Testis (tissue), 3 donors: ENCODE measurements around the gene SLC38A10. TPM values are rescaled to one million over a fixed set of nuclear protein-coding genes. Genes with fewer than 3 reads are reported as not detected.

ENCODE experiments used
- DNase-seq: peaks from one replicate; pipeline ENCODE4 v3.0.0-alpha.2; 2019
- H3K27ac ChIP-seq, 2 donors: fragments of 200-600 bp; sonication (generic); one replicate each; pipeline ENCODE4 v1.5.1; 2019
- H3K27me3 ChIP-seq: fragments of 200-600 bp; sonication (generic); one replicate; pipeline ENCODE4 v1.5.1; 2019
- H3K36me3 ChIP-seq: fragments of 200-600 bp; sonication (generic); one replicate; pipeline ENCODE4 v1.5.1; 2017; ENCODE audit warnings: low read depth; ENCODE audit errors: missing control alignments
- H3K4me1 ChIP-seq: fragments of 200-600 bp; sonication (generic); one replicate; pipeline ENCODE4 v1.5.1; 2019
- H3K4me3 ChIP-seq, 2 donors: fragments of 200-600 bp; sonication (generic); one replicate each; pipeline ENCODE4 v1.5.1; 2017 to 2019
- H3K9me3 ChIP-seq: fragments of 200-600 bp; sonication (generic); one replicate; pipeline ENCODE4 v1.5.1; 2017
- POLR2A ChIP-seq: fragments of 450-650 bp; IDR thresholded peaks from one replicate; pipeline ENCODE4 v1.6.1; 2017; ENCODE audit warnings: antibody characterized with exemption, mild to moderate bottlenecking, moderate library complexity
- WGBS, 2 donors: methylation state at CpG; one replicate each; pipeline ENCODE4 v1.1.5; 2018; 5-methylcytosine and 5-hydroxymethylcytosine counted together
- intact Hi-C: fragments of 100-400 bp; cut with DNase I; formaldehyde crosslinking; loops from one replicate; pipeline ENCODE4 v1.15.1; 2023; ENCODE audit warnings: low total_unique reads
- polyA plus RNA-seq: library from polyadenylated mRNA; stranded (reverse); fragments of 350-450 nt; fragmentation: Illumina TruSeq; extraction: RNeasy Lipid Tissue Mini Kit (QIAGEN cat#74804); gene quantifications from one replicate; pipeline ENCODE4 v1.2.3, GENCODE V29; 2014; ENCODE audit warnings: low read depth, low replicate concordance; ENCODE audit not compliant: insufficient read depth
- total RNA-seq, 2 donors: library from RNA; depleted of rRNA; stranded (reverse); fragments of >200 nt; gene quantifications; one replicate each; pipeline ENCODE4 v1.2.3, GENCODE V29; 2016
- TF ChIP-seq, protein P1 (sequence below), 3 experiments: fragments of 450-650 bp in 2 of 3; fragments of 200-600 bp in 1 of 3; sonication (generic) in 1 of 3; IDR thresholded peaks; one replicate each; pipeline ENCODE4 v1.5.1; 2016 to 2019; ENCODE audit warnings: antibody characterized with exemption in 3 of 3, mild to moderate bottlenecking in 2 of 3, moderate library complexity in 1 of 3

SLC38A10 gene
- total and polyA plus RNA-seq, 3 donors from 2014 or later: 77.1 to 150 (median 131) TPM

DNA sequence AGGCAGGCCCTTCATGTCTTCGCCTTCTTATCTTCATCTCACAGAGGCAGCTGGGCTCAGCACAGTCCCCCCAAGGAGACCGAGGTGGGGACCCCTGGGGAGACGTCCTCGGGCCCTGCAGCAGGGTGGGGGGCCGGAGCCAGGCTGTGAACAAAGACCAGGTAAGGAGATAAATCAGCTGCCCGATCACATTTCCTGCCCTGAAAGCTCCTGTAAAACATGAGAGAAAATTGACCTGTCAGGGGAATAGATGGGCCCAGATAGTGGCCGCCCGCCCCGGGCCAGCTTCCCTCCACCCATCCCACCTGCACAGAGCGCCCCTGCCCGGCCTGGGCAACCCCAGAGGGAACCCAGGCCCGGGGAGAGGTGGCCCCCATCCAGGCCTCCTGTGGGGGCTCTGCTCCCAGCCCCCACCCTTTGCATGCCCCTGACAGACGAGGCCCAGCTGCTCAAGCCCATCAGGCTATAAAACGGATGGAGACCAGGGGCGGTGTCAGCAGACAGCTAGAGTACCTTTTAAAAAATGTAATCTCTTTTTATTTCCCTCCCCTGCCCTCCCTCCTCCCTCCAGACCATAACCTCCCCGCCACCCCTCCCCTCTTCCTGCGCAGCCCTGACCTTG, 18.8 kb upstream of the SLC38A10 start:
- WGBS, 2 donors: 57 to 65% methylated on average over 15 to 17 of the region's 17 CpGs

DNA sequence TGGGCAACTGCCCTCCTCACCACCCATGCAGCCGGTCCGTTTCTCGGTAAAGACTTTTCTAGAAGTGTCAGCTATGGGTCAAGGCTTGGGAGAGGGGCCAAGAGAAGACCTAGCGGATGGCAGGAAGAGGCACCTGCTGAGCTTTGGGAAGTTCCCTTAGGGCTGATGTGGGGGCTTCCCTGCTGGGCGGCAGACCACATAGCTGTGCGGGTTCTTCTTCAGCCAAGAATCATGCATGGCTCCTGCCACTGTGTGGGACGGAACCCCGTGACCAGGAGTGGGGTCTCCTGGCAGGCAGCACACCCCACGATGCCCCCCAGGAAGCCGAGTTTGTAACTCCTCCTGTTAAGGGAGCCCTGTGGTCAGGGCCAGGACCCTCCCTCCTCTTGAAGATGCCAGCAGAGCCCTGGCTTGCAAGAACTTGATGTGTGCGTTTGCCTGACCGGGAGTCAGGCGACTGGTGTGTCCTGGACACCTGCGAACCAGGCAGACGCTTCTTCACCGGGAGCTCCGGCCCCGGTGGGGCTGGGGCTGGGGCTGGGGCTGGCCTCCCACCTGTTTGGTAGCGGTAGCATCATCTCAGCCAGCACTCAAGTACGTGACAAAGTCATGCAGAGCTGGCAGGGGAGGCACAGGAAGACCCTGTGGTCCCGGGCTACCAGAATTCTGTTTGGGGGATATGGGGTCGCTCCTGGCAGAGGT, 17.7 kb upstream of the SLC38A10 start:
- H3K36me3 ChIP-seq: no peaks in the 10 kb centered on the region
- intact Hi-C loops: no loop called here
- H3K27me3 ChIP-seq: no peaks in the 10 kb centered on the region
- no peaks in the 10 kb centered on the region for H3K9me3 ChIP-seq
- no peak overlapping the region for H3K4me3 ChIP-seq
- WGBS, 2 donors: 70 to 84% methylated on average over 11 to 22 of the region's 22 CpGs
- no peak overlapping the region for H3K27ac ChIP-seq
- DNase-seq: no peak
- TF ChIP-seq, protein P1, sequence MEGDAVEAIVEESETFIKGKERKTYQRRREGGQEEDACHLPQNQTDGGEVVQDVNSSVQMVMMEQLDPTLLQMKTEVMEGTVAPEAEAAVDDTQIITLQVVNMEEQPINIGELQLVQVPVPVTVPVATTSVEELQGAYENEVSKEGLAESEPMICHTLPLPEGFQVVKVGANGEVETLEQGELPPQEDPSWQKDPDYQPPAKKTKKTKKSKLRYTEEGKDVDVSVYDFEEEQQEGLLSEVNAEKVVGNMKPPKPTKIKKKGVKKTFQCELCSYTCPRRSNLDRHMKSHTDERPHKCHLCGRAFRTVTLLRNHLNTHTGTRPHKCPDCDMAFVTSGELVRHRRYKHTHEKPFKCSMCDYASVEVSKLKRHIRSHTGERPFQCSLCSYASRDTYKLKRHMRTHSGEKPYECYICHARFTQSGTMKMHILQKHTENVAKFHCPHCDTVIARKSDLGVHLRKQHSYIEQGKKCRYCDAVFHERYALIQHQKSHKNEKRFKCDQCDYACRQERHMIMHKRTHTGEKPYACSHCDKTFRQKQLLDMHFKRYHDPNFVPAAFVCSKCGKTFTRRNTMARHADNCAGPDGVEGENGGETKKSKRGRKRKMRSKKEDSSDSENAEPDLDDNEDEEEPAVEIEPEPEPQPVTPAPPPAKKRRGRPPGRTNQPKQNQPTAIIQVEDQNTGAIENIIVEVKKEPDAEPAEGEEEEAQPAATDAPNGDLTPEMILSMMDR (IDR thresholded peaks at IDR 0.05): no peak
- no peak for TF ChIP-seq POLR2A
- peaks cover 18% of the 10 kb centered on the region for H3K4me1 ChIP-seq

More for the DNA sequence above, 18.8 kb upstream of the SLC38A10 start:
- no peak for DNase-seq
- Histone ChIP-seq H3K9me3 (no peaks in the 10 kb centered on the region), H3K27me3 (no peaks in the 10 kb centered on the region), H3K36me3 (no peaks in the 10 kb centered on the region), H3K27ac (no peak overlapping the region), H3K4me1 (peaks cover 18% of the 10 kb centered on the region), H3K4me3 (no peak overlapping the region)
- intact Hi-C loops: no loop called here
- TF ChIP-seq, protein P1 (IDR thresholded peaks at IDR 0.05): no peak
- TF ChIP-seq POLR2A: no peak

DNA sequence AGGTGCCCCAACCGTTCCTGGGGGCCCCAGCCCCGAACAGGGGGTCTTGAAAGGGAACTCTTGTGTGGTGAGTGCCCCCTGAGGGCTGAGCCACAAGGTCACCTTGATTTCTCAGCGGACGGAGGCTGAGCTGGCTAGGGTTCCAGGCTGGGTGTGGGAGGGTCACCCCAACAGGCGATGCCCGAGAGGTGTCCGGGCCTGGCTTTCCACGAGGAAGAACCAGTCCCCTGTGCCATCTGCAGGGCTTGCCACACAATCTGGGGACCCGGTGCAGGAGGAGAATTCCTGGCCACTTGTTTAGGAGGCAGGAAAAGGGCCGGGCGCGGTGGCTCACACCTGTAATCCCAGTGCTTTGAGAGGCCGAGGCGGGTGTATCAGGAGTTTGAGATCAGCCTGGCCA, 16.8 kb upstream of the SLC38A10 start:
- DNase-seq: no peak
- H3K9me3 ChIP-seq: no peaks in the 10 kb centered on the region
- intact Hi-C loops: no loop called here
- no peak overlapping the region for H3K4me3 ChIP-seq
- no peaks in the 10 kb centered on the region for H3K27me3 ChIP-seq
- H3K27ac ChIP-seq: no peak overlapping the region
- H3K36me3 ChIP-seq: no peaks in the 10 kb centered on the region
- TF ChIP-seq, protein P1 (IDR thresholded peaks at IDR 0.05): no peak
- TF ChIP-seq POLR2A: no peak
- WGBS, 2 donors: 72 to 80% methylated on average over 6 to 14 of the region's 14 CpGs
- peaks cover 18% of the 10 kb centered on the region for H3K4me1 ChIP-seq

DNA sequence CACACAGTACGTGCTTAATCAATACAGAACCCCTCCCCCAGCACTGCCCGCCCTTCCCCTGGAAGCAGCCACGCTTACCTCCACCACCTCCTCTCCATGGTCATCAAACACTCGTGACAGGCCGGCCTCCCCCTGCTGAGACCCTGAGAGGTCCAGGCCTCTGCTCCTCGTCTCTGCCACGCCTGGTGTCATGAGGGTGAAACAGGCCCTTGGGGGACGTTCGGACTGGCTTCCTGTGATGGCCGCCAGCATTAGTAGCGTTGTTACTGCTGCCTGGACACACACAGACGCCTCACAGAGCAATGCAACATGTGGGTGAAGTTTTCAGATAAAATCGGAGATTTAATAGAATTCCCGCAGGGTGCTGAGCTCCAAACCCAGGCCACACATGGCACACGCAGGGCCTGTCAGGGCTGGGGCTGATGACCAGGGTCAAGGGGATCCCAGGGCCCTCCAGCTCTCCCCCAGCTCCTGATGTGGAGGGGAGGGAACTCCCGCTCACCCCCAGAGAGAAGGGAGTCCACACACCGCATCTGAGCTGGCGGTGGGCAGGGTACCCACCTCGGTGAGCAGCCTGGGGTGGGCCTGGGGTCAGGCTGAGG, 15.9 kb upstream of the SLC38A10 start:
- Histone ChIP-seq H3K36me3 (no peaks in the 10 kb centered on the region), H3K27me3 (no peaks in the 10 kb centered on the region), H3K4me3 (no peak overlapping the region), H3K27ac (no peak overlapping the region), H3K4me1 (peaks cover 18% of the 10 kb centered on the region), H3K9me3 (no peaks in the 10 kb centered on the region)
- intact Hi-C loops: no loop called here
- 84 to 93% methylated on average over 19 of the region's 19 CpGs for WGBS, 2 donors
- no peak for TF ChIP-seq POLR2A
- TF ChIP-seq, protein P1 (IDR thresholded peaks at IDR 0.05): no peak
- DNase-seq: no peak
